ENCODE measurements around the gene HMMR. TPM values are rescaled to one million over a fixed set of nuclear protein-coding genes. Genes with fewer than 3 reads are reported as not detected.

HMMR gene
- total RNA-seq, 1 donor from 2014 or later = 11.2 TPM

DNA sequence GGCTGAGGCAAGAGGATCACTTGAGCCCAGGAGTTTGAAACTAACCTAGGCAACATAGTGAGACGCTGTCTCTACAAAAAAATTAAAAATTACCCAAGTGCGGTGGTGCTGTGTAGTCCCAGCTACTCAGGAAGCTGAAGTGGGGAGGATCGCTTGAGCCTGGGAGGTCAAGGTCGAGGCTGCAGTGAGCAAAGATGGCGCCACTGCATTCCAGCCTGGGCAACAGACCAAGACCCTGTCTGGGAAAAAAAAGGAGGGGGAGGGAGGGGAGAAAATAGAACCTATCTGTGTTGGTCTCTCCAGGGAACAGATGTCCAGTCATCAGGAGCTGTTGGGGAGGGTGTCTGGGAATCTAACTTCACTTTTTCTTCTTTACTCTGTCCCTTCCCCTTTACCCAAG lies 69.3 kb downstream of the HMMR start:
- Histone ChIP-seq H3K27me3 (ENCODE audit: control insufficient read depth, insufficient read depth, low read length) (no peaks in the 10 kb centered on the region), H3K36me3 (ENCODE audit: control insufficient read depth, insufficient read depth, low read length) (no peaks in the 10 kb centered on the region), H3K4me3 (ENCODE audit: low read depth, low read length) (no peak overlapping the region)
- TF ChIP-seq, protein P1, sequence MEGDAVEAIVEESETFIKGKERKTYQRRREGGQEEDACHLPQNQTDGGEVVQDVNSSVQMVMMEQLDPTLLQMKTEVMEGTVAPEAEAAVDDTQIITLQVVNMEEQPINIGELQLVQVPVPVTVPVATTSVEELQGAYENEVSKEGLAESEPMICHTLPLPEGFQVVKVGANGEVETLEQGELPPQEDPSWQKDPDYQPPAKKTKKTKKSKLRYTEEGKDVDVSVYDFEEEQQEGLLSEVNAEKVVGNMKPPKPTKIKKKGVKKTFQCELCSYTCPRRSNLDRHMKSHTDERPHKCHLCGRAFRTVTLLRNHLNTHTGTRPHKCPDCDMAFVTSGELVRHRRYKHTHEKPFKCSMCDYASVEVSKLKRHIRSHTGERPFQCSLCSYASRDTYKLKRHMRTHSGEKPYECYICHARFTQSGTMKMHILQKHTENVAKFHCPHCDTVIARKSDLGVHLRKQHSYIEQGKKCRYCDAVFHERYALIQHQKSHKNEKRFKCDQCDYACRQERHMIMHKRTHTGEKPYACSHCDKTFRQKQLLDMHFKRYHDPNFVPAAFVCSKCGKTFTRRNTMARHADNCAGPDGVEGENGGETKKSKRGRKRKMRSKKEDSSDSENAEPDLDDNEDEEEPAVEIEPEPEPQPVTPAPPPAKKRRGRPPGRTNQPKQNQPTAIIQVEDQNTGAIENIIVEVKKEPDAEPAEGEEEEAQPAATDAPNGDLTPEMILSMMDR (IDR thresholded peaks at IDR 0.05; ENCODE audit: insufficient read depth, low read length, poor library complexity, severe bottlenecking) = no peak
- no peak for DNase-seq (ENCODE audit: low read depth)

DNA sequence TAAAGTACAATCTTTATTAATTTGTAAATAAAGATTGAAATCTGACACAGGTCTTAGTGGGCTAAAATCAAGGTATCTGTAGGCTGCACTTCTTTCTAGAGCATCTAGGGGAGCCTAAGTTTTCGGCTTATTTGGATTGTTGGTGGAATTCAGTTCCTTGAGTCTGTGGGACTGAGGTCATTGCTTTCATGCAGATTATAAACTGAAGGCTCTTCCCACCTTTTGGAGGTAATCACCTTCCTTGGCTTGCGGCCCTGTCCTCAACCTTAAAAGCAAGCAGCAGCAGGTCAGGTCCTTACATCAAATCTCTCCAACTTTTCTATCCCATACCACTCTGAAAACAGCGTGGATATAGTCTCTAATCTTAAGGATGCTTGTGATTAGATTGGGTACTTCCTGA lies 70.8 kb downstream of the HMMR start:
- no peaks in the 10 kb centered on the region for H3K36me3 ChIP-seq (ENCODE audit: control insufficient read depth, insufficient read depth, low read length)
- H3K27me3 ChIP-seq (ENCODE audit: control insufficient read depth, insufficient read depth, low read length) = no peaks in the 10 kb centered on the region
- TF ChIP-seq, protein P1 (IDR thresholded peaks at IDR 0.05; ENCODE audit: insufficient read depth, low read length, poor library complexity, severe bottlenecking) = no peak

DNA sequence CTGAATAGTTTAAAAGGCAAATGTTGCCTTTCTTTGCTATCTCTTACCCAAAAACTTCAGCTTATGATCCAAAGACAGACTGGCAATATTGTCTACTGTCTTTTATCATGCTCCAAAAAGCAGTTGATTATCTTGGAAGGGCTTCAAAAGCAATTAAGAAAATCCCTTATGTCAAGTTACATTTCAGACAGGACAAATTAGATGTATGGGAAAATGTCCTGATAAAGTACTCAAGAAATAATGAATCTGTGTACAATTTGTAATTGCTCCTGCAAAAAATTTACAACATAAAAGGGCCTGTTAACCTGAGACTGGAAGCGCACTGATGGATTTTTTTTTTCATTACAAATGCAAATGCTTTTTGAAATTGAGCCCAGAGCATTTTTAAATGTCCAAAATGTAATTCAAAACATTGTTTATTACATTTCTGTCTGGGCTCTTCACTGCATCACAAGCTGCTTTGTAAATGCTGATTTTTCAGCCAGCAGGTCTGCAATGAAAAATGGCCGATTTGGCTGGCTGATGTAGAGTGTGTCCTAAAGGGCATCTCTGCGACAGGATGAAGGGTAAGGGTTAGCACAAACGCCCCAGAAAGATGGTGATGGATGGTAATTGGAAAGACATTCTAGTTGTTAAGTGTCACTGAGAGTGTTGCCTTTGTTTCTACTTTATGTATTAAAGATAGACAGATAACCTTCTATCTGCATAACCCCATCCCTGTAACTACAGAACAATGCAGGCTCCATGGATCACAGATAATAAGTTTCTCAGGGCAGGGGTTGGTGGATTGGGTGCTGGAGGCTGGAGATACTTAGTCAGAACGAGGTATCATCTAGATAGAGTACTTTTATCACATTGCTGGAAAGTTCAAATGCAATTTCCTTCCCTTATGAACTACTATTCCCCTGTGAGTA lies 72.0 kb downstream of the HMMR start:
- TF ChIP-seq, protein P1 (IDR thresholded peaks at IDR 0.05; ENCODE audit: insufficient read depth, low read length, poor library complexity, severe bottlenecking) = no peak
- no peak for DNase-seq (ENCODE audit: low read depth)
- Histone ChIP-seq H3K36me3 (ENCODE audit: control insufficient read depth, insufficient read depth, low read length) (no peaks in the 10 kb centered on the region), H3K27me3 (ENCODE audit: control insufficient read depth, insufficient read depth, low read length) (no peaks in the 10 kb centered on the region), H3K4me3 (ENCODE audit: low read depth, low read length) (no peak overlapping the region)

More for the DNA sequence above, 70.8 kb downstream of the HMMR start:
- no peak for DNase-seq (ENCODE audit: low read depth)
- no peak overlapping the region for H3K4me3 ChIP-seq (ENCODE audit: low read depth, low read length)

DNA sequence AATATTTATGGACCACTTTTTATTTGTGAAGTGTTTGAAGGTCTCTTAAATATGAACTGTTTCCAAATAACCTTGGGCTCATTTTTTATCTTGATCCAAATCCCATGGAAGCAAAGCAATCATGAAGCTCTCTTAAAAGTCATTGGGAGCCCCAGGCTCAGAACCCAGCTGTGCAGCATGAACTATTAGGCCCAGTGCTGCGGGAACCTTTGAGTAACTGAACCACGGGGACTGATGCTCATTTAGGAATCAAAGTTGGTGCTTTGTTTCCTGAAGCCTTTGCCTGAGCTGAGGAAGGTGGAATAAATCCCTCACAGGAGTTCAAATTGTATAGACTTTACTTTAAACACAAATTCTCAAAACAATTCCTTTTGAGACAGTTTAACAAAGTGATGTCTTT lies 72.8 kb downstream of the HMMR start:
- Histone ChIP-seq H3K36me3 (ENCODE audit: control insufficient read depth, insufficient read depth, low read length) (no peaks in the 10 kb centered on the region), H3K27me3 (ENCODE audit: control insufficient read depth, insufficient read depth, low read length) (no peaks in the 10 kb centered on the region), H3K4me3 (ENCODE audit: low read depth, low read length) (no peak overlapping the region)
- DNase-seq (ENCODE audit: low read depth) = no peak
- TF ChIP-seq, protein P1 (IDR thresholded peaks at IDR 0.05; ENCODE audit: insufficient read depth, low read length, poor library complexity, severe bottlenecking) = no peak

DNA sequence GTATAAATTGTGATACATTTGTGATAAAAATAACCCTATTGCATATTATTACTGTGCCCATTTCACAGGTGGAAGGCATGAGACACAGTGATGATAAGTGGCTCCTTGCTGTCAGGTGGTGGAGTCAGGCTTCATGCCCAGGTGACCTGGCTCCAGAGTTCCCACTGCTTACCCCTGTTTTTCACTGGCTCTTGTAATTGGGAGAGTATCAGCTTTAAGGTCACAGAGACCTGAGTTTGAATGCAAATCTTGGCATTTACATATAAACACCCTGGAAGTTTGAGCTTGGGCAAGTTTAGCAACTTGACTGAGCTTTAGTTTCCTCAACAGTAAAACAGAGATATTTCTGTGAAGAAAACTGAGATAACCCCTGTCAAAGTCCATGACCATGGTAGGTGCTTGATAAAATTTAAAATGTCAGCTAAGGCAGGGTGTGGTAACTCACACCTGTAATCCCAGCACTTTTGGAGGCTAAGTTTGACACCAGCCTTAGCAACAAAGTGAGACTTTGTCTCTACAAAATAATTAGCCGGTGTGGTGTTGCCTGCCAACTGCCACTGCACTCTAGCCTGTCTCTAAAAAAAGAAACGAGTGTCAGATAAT lies 74.2 kb downstream of the HMMR start:
- Histone ChIP-seq H3K4me3 (ENCODE audit: low read depth, low read length) (no peak overlapping the region), H3K36me3 (ENCODE audit: control insufficient read depth, insufficient read depth, low read length) (no peaks in the 10 kb centered on the region), H3K27me3 (ENCODE audit: control insufficient read depth, insufficient read depth, low read length) (no peaks in the 10 kb centered on the region)
- DNase-seq (ENCODE audit: low read depth) = no peak
- TF ChIP-seq, protein P1 (IDR thresholded peaks at IDR 0.05; ENCODE audit: insufficient read depth, low read length, poor library complexity, severe bottlenecking) = no peak
